Forelimb muscle (tissue), 1 donor: ENCODE results near the gene LRRC73. TPM values are rescaled to one million over a fixed set of nuclear protein-coding genes. Genes with fewer than 3 reads are reported as not detected.
"Not testable (repeated sequence)": the region's sequence is repeated elsewhere in the genome, so short reads cannot be mapped to it uniquely, and the experiment has no call there.

Experiments
- DNase-seq: peaks from one replicate; pipeline ENCODE4 v3.0.0-alpha.2; 2013; ENCODE audit warnings: low read depth
- polyA plus RNA-seq: library from polyadenylated mRNA; unstranded; fragments of 120-200 nt; gene quantifications from one replicate; pipeline ENCODE4 v1.2.1, GENCODE V29; 2013; ENCODE audit not compliant: insufficient read length

Gene LRRC73, protein sequence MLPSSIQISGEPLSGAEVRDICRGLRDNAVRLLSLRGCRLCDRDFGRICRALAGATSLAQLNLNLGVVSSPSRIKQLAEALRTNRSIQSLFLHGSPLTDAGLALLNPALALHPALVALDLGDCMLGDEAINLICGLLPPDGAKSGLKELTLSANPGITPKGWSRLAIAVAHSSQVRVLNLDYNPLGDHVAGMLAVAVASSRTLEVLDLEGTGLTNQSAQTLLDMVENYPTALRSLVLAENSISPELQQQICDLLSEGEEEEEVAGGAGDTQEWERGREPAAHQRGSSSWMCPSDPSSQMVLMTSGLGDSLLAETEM
- 0.16 TPM for polyA plus RNA-seq

DNA sequence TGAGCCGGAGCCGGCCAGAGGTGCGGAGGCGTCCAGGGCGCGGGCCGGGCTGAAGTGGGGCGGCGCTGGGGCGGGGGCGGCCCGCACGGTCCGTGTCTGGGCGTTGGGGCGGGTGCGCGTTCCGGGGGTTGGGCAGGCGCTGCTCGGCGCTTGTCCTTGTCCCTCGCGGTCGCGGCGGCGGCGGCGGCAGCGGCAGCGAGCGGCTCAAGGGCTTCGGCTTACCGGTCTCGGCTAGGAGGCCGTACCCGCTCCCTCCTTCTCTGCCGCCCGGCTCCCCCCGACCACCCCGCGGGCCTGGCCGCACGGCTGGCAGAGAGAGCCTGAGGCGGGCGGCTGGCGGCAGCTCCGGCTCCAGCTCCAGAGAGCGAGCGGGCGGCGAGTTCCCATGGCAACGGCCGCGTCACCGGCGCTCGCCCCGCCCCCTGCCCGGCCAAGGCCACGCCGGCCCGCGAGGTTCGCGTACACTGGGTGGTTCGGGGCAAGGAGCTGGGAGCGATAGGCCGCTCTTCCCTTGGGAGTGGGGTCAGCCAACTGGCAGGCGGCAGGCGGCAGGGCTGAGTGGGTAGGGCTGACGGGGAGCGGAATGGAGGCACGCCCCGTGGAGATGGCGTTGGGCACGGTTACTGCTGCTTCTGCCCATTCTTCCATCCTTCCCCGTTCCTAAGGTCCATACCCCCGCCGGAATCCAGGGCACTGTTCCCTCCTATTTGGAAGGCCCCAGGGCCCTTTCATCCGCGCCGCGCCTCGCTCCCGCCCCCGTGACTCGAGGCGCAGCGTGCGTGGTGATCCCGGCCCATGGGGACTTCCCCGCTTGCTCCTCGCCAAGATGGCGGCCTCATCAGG, at the start of gene LRRC73:
LRRC73 (minus strand) TSS at position 363 of the 843 bp plus-strand sequence. CDS start 561 bp downstream, outside the sequence.
- DNase-seq: no peak

DNA sequence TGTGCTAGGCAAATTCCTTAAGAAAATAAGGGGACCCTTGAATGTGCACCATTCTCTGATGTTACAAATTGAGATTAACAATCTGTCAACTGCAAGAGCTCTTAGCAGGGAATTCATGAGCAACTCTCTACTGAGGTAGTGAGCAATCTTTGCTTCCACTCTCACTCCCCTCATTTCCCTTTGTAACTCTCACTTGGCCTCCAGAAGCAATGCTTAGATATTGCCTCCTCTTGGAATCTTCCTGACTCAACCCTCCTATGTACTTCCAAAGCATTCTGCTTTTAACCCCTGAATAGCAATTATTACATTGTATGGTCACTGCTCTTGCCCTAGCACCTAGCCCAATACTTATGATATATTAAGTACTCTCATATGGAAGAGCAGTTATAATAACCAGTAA, 49.2 kb upstream of the LRRC73 start:
- no peak for DNase-seq

DNA sequence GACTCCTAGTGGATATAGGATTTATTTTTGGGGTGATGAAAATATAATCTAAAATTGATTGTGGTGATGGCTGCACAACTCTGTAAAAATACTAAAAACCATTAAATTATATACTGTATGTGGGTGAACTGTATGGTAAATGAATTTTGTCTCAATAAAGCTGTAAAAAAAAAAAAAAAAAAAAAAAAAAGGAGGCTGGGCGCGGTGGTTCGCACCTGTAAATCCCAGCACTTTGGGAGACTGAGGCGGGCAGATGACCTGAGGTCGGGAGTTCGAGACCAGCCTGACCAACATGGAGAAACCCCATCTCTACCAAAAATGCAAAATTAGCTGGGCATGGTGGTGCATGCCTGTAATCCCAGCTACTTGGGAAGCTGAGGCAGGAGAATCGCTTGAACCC, 47.5 kb upstream of the LRRC73 start:
- DNase-seq: not testable (repeated sequence)

DNA sequence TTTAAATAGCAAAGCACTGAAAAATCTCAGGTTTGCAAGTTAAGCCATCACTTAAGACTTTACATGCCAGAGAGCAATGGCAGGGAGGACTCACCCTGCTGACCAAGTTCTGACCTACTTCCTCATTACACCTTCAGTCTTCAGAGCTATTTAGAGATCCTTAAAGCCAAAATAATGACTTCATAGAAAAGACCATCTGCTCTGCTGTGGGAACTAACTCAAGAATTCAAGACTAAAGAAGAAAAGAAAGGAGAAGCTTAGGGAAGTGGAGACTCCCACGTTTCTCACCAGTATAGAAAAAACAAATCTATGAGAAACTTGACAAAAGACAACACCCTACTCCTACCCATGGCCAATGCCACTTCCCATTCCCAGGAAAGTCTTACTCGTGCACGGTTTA, 37.1 kb upstream of the LRRC73 start:
- DNase-seq: no peak

DNA sequence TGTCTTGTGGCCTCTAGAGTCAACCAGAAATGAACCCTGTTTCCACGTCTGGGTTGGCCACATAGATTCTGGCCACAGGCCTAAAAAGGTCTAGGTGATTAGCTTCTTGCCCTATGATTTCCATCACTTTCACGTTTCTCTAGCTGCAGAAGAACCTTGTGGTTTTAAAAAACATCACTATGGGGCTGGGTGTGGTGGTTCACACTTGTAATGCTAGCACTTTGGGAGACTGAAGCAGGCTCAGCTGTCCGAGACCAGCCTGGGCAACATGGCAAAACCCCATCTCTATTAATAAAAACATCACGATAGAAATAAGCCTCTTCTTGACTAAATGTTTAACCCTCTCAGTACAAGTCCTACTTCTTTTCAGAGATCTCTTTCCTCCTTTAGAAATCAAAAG, 34.3 kb upstream of the LRRC73 start:
- no peak for DNase-seq

DNA sequence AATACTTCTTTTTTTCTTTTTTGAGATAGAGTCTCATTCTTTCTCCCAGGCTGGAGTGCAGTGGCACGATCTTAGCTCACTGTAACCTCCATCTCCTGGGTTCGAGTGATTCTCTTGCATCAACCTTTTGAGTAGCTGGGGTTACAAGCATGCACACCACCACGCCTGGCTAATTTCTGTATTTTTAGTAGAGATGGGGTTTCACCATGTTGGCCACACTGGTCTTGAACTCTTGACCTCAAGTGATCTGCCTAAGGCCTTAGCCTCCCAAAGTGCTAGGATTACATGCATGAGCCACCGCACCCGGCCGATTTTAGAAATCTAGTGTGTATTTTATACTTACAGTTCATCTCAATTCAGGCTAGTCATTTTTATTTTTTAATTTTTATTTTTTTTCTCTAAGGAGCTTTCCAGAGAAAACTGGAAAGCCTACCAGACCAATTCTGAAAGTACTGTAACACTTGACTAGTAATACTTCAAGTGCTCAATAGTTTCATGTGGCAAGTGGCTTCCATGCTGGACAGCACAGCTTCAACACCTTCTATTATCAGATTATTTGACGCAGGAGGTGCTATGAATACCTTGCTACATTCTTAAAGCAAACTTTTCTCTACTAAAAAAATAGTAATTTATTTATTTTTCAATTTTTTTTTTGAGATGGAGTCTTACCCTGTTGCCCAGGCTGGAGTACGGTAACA, 31.8 kb upstream of the LRRC73 start:
- DNase-seq: no peak

DNA sequence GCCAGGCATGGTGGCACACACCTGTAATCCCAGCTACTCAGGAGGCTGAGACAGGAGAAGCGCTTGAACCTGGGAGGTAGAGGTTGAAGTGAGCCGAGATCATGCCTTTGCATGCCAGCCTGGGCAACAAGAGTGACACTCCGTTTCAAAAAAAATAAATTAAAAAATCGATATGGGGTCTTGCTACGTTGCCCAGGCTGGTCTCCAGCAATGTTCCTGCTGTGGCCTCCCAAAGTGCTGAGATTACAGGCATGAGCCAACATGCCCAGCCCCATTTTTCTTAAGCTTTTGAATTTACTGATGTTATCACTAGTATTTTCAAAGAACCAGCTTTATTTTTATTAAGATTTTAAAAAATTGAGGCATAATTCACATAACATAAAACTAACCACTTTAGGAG, 30.4 kb upstream of the LRRC73 start:
- no peak for DNase-seq

DNA sequence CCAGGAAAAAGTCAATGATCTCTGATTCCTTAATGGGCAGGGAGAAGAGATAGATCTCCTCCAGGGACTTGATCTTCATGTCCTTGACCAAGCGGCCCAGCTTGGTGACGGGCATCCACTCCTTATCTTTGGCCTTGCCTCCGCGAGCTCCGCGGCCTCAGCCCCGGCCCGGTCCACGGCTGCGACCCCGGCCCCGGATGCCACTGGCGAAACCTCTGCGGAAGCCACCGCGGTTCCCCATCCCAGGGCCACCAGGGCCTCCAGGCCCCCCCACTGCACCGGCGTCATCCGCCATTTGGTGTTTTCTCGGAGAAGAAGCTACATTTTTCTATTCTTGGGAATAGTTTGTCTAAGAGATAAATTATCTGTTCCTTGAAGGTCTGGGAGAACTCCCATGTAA, 29.3 kb upstream of the LRRC73 start:
- not testable (repeated sequence) for DNase-seq

DNA sequence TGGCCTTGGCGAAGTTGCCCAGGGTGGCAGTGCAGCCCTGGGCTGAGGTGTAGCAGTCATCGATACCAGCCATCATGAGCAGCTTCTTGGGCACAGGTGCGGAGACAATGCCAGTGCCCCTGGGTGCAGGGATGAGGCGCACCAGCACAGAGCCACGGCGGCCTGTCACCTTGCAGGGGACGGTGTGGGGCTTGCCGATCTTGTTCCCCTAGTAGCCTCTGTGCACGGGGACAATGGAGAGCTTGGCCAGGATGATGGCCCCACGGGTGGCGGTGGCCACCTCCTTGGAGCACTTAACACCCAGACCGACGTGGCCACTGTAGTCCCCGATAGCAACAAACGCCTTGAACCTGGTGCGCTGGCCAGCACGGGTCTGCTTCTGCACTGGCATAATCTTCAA, 28.8 kb upstream of the LRRC73 start:
- not testable (repeated sequence) for DNase-seq

DNA sequence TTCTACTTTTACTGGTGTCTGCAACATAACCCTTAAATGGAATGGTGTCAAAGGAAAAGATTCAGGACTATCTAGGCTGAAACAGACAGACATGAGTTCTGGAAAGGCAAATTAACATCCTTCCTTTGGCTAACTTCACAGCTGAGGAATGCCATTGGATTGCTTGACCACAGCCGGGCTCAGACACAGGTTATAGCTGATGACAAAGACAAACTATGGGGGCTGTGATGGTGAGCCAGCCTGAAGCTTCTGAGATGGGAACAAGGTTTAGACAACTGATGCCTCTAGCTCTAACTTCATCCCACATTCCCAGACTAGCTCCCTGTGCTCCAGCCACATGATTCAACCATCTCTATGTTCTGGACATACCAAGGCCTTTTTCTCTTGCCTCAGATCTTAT, 22.1 kb upstream of the LRRC73 start:
- no peak for DNase-seq

DNA sequence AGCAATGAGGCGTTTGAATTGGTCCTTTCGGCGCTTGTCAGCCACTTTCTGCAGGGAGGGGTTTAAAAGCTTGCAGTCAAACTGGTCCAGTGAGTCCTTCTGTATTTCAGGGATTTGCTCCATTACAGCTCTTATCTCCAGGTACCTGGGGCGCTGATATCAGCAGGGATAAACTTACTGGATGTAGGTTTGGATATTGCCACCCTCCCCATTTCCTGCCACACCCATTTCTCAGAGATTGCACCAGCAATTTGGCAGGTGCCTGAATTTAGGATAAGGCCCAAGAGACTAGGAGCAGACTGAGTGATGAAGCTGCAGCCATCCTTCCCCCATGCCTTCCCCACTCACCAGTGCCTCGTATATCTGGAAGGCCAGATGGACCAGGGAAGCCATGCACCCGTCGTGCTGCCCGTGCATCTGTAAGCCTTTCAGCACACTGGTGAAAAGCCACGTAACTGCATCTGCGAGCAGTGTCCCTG, 14.4 kb upstream of the LRRC73 start:
- DNase-seq: no peak

DNA sequence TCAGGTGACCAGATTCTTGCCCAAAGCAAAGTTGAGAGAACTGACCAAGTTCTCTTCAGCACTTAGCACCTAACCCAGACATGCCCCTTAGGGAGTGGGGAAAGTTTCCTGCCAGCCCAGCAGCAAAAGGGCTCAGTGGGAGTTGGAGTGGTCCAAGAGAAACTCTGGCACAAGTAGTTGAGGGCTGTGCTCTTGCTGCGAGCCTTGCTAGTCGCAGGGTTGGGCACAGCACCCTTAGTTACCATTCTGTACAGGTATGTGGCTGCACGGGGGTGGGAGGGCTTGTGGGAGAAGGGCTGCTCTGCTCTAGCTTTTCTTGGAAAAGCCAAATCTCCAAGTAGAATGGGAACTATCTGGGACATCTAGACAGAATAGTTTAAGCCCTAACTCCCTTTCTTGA, 13.1 kb upstream of the LRRC73 start:
- no peak for DNase-seq

DNA sequence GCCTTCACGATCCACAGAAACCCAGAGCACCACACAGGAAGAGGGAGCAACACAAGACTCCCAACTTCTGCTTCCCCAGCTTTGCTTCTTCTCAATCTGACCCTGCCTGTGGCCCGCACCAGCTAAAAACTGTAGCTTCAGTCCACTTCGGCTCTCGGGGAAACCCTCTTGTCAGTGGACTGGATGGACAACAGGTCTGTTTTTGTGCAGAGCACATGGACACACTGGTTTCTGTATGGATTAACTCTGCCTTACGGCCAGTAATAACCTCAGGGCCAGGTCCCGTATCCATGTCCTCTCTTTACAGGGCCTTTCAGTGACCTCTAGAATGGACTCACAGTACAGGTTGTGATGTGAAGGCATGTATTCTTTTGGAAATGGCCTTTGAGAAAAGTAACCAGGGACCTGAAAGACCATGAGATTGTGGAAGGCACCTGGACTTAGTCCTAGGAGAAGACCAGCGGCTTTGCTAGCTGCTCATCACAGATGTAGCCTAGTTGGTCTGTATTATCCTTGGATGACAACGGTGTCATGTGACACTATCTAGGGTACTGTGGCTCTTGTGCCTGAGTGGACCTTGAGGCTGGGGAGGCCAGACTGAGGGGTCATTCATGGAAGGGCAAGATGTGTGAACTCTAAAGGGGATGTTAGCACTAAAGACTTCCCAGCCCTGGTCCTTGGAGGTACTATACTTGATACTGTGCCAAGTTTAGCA, 12.6 kb upstream of the LRRC73 start:
- DNase-seq: no peak

DNA sequence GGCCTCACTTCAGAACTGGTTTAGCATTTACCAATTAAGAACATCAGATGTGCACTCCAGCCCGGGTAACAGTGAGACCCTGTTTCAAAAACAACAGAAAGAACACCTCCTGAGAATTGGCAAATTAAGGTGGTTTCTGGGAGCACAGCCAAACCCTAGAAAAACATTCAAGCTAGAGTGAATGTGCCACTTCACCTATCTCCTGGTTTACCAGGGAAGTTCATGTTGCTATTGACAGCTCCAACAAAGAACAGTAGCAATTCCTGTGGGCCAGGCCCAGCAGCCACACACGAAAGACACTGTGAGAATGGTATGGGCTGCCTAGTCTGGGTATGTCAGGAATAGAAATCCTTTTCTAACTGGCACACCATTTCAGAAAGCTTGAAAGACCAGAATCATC, 11.7 kb upstream of the LRRC73 start:
- DNase-seq: no peak

DNA sequence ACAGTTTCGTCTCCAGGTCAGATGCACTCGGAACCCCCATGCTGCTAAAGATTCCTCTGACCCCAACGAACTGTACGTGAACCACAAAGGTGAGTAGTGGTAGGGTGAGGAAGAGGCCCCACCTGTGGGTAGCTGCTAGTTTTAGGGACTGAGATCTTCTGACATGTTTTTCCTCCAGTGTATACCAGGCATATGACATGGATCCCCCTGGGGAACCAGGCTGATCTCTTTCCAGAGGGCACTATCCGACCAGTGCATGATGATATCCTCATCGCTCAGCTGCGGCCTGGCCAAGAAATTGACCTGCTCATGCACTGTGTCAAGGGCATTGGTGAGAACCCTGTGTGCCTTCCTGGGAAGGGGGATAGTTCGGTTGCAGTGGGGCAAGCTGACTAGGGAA, 10.0 kb upstream of the LRRC73 start:
- no peak for DNase-seq

DNA sequence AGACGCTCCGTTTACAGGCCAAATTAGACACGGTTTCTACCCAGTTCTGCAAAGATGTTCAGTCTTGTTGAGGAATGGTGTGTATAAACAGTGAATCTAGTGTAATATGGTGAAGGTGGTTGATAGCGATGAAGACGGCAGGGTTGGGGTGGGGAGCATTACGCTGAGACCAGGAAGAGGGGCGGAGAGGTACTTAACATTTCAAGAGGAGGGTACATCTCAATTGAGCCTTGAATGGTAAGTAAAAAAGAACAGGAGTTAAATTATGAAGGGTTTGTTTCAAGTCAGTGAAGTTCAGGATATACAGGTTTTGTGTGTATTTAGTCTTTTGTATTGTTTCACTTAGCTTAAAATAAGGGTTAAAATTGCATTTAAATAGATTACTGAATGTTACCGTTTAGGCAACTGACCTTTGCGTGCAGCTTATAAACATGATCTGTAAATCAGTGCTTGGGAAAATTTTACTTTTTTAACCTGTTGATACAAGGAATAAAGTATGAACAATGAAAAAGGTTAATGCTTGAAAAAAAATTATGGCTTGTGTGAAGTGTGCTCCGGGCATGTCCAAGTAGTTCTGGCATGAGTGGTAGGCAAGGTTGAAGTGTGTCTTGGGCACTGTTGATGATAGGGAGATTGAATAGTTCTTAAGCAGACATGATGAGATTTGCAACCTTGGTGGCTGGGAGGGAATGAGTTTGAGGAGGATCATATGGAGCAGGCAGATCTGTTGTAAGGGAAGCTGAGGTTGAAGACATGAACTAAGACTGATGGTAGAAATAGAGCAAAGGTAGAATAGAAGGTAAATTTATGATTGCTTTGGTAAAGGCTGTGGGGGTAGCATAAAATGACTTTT, 7.6 kb upstream of the LRRC73 start:
- DNase-seq: no peak

DNA sequence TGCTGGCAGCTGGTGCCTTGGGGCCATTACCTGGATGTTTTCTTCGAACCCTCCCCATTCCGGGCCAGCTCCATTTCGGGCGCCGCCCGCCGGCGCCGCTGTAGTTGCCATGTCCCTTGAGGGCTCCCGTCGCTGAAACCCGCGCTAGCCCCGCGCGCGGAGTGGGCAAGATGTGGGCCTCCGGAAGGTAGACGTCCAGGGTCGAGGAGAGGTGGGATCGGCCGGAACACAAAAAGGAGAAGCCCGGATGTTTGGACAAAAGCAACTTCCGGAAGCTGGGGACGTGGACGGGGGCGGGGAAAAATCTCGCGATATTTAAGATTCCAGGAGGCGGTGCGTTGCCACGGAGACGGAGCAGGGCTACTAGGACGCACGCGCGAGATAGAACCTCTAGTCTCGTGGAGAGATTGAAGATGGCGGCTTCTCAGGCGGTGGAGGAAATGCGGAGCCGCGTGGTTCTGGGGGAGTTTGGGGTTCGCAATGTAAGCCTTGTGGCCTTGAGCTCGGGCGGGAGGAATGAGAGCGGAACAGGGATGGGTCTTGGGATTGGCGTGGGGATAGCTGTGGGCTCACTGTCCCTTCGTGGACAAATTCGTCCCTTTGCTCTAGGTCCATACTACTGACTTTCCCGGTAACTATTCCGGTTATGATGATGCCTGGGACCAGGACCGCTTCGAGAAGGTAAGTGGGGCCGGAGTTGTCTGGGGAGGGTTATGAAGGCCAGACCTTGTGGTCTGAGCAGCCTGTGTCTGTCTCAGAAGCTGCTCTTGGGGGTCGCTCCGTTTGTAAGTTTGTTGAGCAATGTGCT, 6.8 kb upstream of the LRRC73 start, which contains the start of the genes POLR1C and YIPF3:
POLR1C (plus strand) TSS at position 393 of the 808 bp plus-strand sequence; CDS start at position 414, 21 bp downstream.
YIPF3 (minus strand) TSS at position 230 of the 808 bp plus-strand sequence; CDS start at position 111, 119 bp downstream.
- DNase-seq: peak; percentile 96

DNA sequence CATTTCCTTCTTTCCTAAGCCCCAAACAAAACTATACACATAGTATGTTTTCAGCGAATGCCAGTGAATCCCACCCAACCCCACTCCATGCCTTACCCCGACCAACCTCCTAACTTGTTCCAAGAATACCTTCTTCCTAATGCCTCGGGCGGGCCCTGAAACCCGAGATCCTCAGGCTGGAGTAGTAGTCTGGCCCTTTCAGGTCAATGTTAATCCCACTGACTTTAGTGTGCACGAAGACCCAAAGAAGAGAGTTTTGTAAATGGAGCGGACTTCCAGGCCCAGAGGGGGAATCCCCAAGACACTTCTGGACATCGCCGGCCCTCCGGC, 6.2 kb upstream of the LRRC73 start:
- no peak for DNase-seq

DNA sequence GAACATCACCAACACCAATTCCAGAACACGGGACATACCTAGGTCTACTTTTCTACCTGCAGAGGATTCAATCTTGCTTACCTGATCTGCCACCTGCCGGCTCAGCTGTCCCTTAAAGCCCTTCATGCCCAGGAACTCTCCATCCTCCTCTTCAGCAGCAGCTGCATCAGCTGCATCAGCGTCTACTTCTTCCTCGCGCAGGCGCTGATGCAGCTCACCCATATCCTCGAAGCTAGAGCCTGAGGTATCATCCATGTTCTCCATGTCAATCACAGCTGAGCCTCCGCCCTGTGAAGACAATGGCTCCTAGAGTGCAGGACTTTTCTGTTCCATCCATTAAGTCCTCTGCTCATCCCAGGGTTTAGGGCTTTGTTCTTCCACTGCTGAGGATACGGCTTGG, 5.7 kb upstream of the LRRC73 start:
- DNase-seq: no peak
